HepG2 (cell line): ENCODE measurements around the gene BMPR1B. TPM values are rescaled to one million over a fixed set of nuclear protein-coding genes. Genes with fewer than 3 reads are reported as not detected.

Experiments
- ATAC-seq: fragments of 200-7000 bp; cut with Tn5 transposase; 3 replicates; pipeline ENCODE4 v1.9.1; 2020; ENCODE audit warnings: mild to moderate bottlenecking, moderate library complexity
- BruUV-seq: library from RNA; stranded (reverse); fragments of 400-500 nt; replicated peaks from 2 replicates; lab custom pipeline; 2021; lab: Mats Ljungman, UMichigan
- CTCF ChIA-PET: fragments of 300-600 bp; formaldehyde crosslinking; extraction: SDS; loops from one replicate; lab custom pipeline; 2021; ENCODE audit warnings: low total read pairs, inconsistent platforms, low intra/inter-chr PET ratio; lab: Yijun Ruan, JAX
- POLR2A ChIA-PET: fragments of 350-600 bp; sonication (Branson Sonifier 250); formaldehyde crosslinking; loops from one replicate; lab custom pipeline; 2020; ENCODE audit warnings: antibody characterized with exemption, inconsistent platforms; lab: Yijun Ruan, JAX
- DNase-seq: peaks from one replicate; pipeline ENCODE4 v3.0.0-alpha.2; 2015; ENCODE audit warnings: low spot score
- FAIRE-seq: peaks from 3 replicates; lab custom pipeline; 2011; peaks lifted over from hg19 to GRCh38; lab: Jason Lieb, UNC
- H2AFZ ChIP-seq: one replicate; pipeline ENCODE4 v1.6.1; 2011; ENCODE audit warnings: low read length, inconsistent platforms
- H3K27ac ChIP-seq: fragments of 300-600 bp; 3 replicates; pipeline ENCODE4 v1.8.0; 2011; ENCODE audit warnings: mixed run types, mild to moderate bottlenecking, mixed read lengths, low read length, inconsistent platforms; ENCODE audit not compliant: insufficient read depth; ENCODE audit errors: extremely low read length
- H3K27me3 ChIP-seq, 2 experiments: fragments of 200-600 bp in 1 of 2; 2 replicates in 1 of 2; 3 replicates in 1 of 2; pipeline versions ENCODE4 v1.6.0 to v1.8.0; 2011; ENCODE audit warnings: low read length in 2 of 2, mild to moderate bottlenecking in 2 of 2, moderate library complexity in 2 of 2, inconsistent platforms in 1 of 2; ENCODE audit not compliant: insufficient read depth in 2 of 2, control insufficient read depth in 1 of 2
- H3K36me3 ChIP-seq, 2 experiments: fragments of 200-600 bp in 1 of 2; replicated peaks in 1 of 2; 2 replicates in 1 of 2; 3 replicates in 1 of 2; pipeline versions ENCODE4 v1.5.1 to v1.8.0; 2011; ENCODE audit warnings: low read length in 2 of 2, inconsistent platforms in 1 of 2; ENCODE audit not compliant: insufficient read depth in 2 of 2, control insufficient read depth in 1 of 2
- H3K4me1 ChIP-seq: 2 replicates; pipeline ENCODE4 v1.5.1; 2012; ENCODE audit warnings: low read length, inconsistent platforms; ENCODE audit not compliant: insufficient read depth
- H3K4me2 ChIP-seq: 2 replicates; pipeline ENCODE4 v1.6.0; 2011; ENCODE audit warnings: low read depth, low read length, inconsistent platforms
- H3K4me3 ChIP-seq, 3 experiments: fragments of 200-600 bp in 1 of 3; sonication (generic), shearing (Covaris generic) in 1 of 3; replicated peaks in 1 of 3; 2 replicates each; pipeline ENCODE4 v1.5.1; 2011 to 2016; ENCODE audit warnings: low read length in 3 of 3, inconsistent platforms in 2 of 3, low read depth in 2 of 3, mild to moderate bottlenecking in 2 of 3, control low read depth in 1 of 3, mixed read lengths in 1 of 3; ENCODE audit not compliant: insufficient read depth in 1 of 3
- H3K79me2 ChIP-seq: one replicate; pipeline ENCODE4 v1.6.1; 2011; ENCODE audit warnings: low read length, inconsistent platforms; ENCODE audit not compliant: insufficient read depth
- H3K9ac ChIP-seq: 2 replicates; pipeline ENCODE4 v1.6.0; 2011; ENCODE audit warnings: mild to moderate bottlenecking, low read depth, low read length, inconsistent platforms; ENCODE audit not compliant: insufficient read depth
- H3K9me3 ChIP-seq: 2 replicates; pipeline ENCODE4 v1.5.1; 2012; ENCODE audit warnings: mild to moderate bottlenecking, low read length
- H4K20me1 ChIP-seq: 2 replicates; pipeline ENCODE4 v1.6.0; 2011; ENCODE audit warnings: inconsistent platforms, mild to moderate bottlenecking, low read length, moderate library complexity; ENCODE audit not compliant: insufficient read depth
- AGO1 ChIP-seq: fragments of 200-400 bp; formaldehyde crosslinking; IDR thresholded peaks from 2 replicates; pipeline ENCODE4 v1.6.1; 2017; ENCODE audit warnings: mild to moderate bottlenecking, low read depth, low read length, moderate library complexity; ENCODE audit not compliant: poor library complexity, severe bottlenecking
- ARID4A ChIP-seq: sonication (generic); formaldehyde crosslinking; IDR thresholded peaks from 2 replicates; pipeline ENCODE4 v1.5.0; 2020; ENCODE audit warnings: mild to moderate bottlenecking, missing genetic modification reagents, borderline replicate concordance
- CHD2 ChIP-seq: IDR thresholded peaks from 2 replicates; pipeline ENCODE4 v1.6.1; 2011; ENCODE audit warnings: low read depth, low read length, improper control_type of control experiment
- FOXO1 ChIP-seq: sonication (generic); formaldehyde crosslinking; IDR thresholded peaks from 2 replicates; pipeline ENCODE4 v1.4.0; 2020; ENCODE audit warnings: missing genetic modification reagents
- FOXP1 ChIP-seq, 2 experiments: fragments of 450-650 bp in 1 of 2; IDR thresholded peaks; 2 replicates each; pipeline ENCODE4 v1.6.1; 2017 to 2018; ENCODE audit warnings: antibody characterized with exemption in 1 of 2
- HOXA7 ChIP-seq: sonication (generic); formaldehyde crosslinking; IDR thresholded peaks from 2 replicates; pipeline ENCODE4 v1.8.1; 2022; ENCODE audit warnings: mild to moderate bottlenecking, missing genetic modification reagents, moderate library complexity
- MTA1 ChIP-seq: sonication (generic); formaldehyde crosslinking; IDR thresholded peaks from 2 replicates; pipeline ENCODE4 v1.4.0; 2020; ENCODE audit warnings: missing genetic modification reagents, mild to moderate bottlenecking, borderline replicate concordance
- NCOA2 ChIP-seq: sonication (generic); formaldehyde crosslinking; IDR thresholded peaks from 2 replicates; pipeline ENCODE4 v1.8.0; 2022; ENCODE audit warnings: inconsistent platforms
- RNF2 ChIP-seq: fragments of 450-650 bp; conservative IDR thresholded peaks from 2 replicates; pipeline ENCODE4 v1.6.1; 2016; ENCODE audit warnings: low read depth
- TBP ChIP-seq: sonication (generic); formaldehyde crosslinking; IDR thresholded peaks from 2 replicates; pipeline ENCODE4 v1.5.0; 2020; ENCODE audit warnings: missing genetic modification reagents
- YY1 ChIP-seq: IDR thresholded peaks from 2 replicates; pipeline ENCODE4 v1.6.1; 2011; ENCODE audit warnings: low read length, low read depth, moderate library complexity, mild to moderate bottlenecking; ENCODE audit not compliant: insufficient read depth, insufficient replicate concordance
- ZBTB8A ChIP-seq: sonication (generic); formaldehyde crosslinking; IDR thresholded peaks from 2 replicates; pipeline ENCODE4 v1.4.0; 2020; ENCODE audit warnings: mild to moderate bottlenecking, low read depth, missing genetic modification reagents, borderline replicate concordance
- WGBS: methylation state at CpG from one replicate; pipeline ENCODE4 v1.1.6; 2017; ENCODE audit warnings: low lambda C conversion rate; 5-methylcytosine and 5-hydroxymethylcytosine counted together
- in situ Hi-C: cut with HindIII; loops from 2 replicates; pipeline ENCODE4 v1.10.0; 2017; ENCODE audit warnings: low pct_unique_long_range_greater_than_20kb; ENCODE audit not compliant: extremely low pct_ligation_motif_present
- intact Hi-C: fragments of 100-400 bp; cut with micrococcal nuclease; formaldehyde crosslinking; loops from one replicate; pipeline ENCODE4 v1.10.0; 2022; ENCODE audit not compliant: unreplicated experiment
- polyA plus RNA-seq, 8 experiments: library from polyadenylated mRNA; depleted of rRNA in 3 of 8; stranded (reverse) in 7 of 8; unstranded in 1 of 8; fragments of >200 nt; fragmentation: Illumina TruSeq in 4 of 8; extraction: Trizol in 4 of 8; gene quantifications; 2 replicates each; pipeline versions ENCODE4 v1.2.1 to v1.2.3, GENCODE V29; 2011 to 2016; ENCODE audit warnings: low read depth in 4 of 8, missing spikeins in 1 of 8, mixed read lengths in 1 of 8; ENCODE audit not compliant: insufficient read depth in 1 of 8
- total RNA-seq, 5 experiments: library from RNA; depleted of rRNA; stranded (reverse); fragments of >200 nt; fragmentation: Illumina TruSeq; extraction: Trizol; gene quantifications; 2 replicates each; pipeline ENCODE4 v1.2.3, GENCODE V29; 2016; ENCODE audit warnings: low read depth in 1 of 5

Gene BMPR1B
- total and polyA plus RNA-seq, 2 of the 13 experiments (the other 11 are each of a cell fraction or from before 2014, with no cell fraction given), result 0.07 TPM; not detected in 1

GRCh38 chr4:95122001-95122400 is 364.2 kb downstream of the BMPR1B start:
- no TSS peak for BruUV-seq
- FAIRE-seq (no peak), DNase-seq (no peak), ATAC-seq (no peak)
- no peaks in the 10 kb centered on the region for H3K79me2 ChIP-seq
- in situ Hi-C loops, result loop anchor here (10.0 kb wide), 1 partner anchor 497 kb away; no protein-coding TSS in a partner anchor
- no peaks in the 10 kb centered on the region for H3K27me3 ChIP-seq
- H3K4me2 ChIP-seq, result no peak overlapping the region
- 15% methylated on average over 9 of the region's 9 CpGs for WGBS
- POLR2A ChIA-PET, result no interaction called here
- no peak overlapping the region for H3K27ac ChIP-seq
- H3K36me3 ChIP-seq, result no peaks in the 10 kb centered on the region
- intact Hi-C loops, result no loop called here
- H2AFZ ChIP-seq, result no peak overlapping the region
- H3K9ac ChIP-seq, result no peak overlapping the region
- H4K20me1 ChIP-seq, result no peaks in the 10 kb centered on the region
- H3K4me1 ChIP-seq, result no peaks in the 10 kb centered on the region
- H3K4me3 ChIP-seq, result no peak overlapping the region
- H3K9me3 ChIP-seq, result no peaks in the 10 kb centered on the region
- CTCF ChIA-PET, result no interaction called here
- no peak for TF ChIP-seq FOXO1 (CRISPR knock-in tag)
- TF ChIP-seq AGO1, result no peak
- no peak for TF ChIP-seq FOXP1 (IDR thresholded peaks at IDR 0.05)
- no peak for TF ChIP-seq FOXP1 (CRISPR knock-in tag; IDR thresholded peaks at IDR 0.05)
- TF ChIP-seq YY1, result no peak
- no peak for TF ChIP-seq RNF2
- no peak for TF ChIP-seq NCOA2
- TF ChIP-seq ARID4A (CRISPR knock-in tag), result no peak
- TF ChIP-seq CHD2, result no peak
- TF ChIP-seq HOXA7, result no peak
- TF ChIP-seq ZBTB8A (CRISPR knock-in tag), result no peak
- TF ChIP-seq MTA1 (CRISPR knock-in tag), result no peak
- no peak for TF ChIP-seq TBP (CRISPR knock-in tag)
